Mesenchymal stem cell (in vitro differentiated cells and primary cell): ENCODE results near the gene FOXD4L6.
"Not testable (repeated sequence)": the region's sequence is repeated elsewhere in the genome, so short reads cannot be mapped to it uniquely, and the experiment has no call there.

ENCODE experiments used
- DNase-seq: peaks from one replicate; pipeline ENCODE4 v3.0.0-alpha.2; 2013
- H2AFZ ChIP-seq: one replicate; pipeline ENCODE4 v1.6.1; 2013; ENCODE audit warnings: low read depth, mild to moderate bottlenecking, control low read depth, inconsistent platforms, low read length, moderate library complexity
- H2AK5ac ChIP-seq: 2 replicates; pipeline ENCODE4 v1.6.1; 2013; ENCODE audit warnings: low read length, moderate library complexity, mild to moderate bottlenecking, inconsistent platforms; ENCODE audit not compliant: severe bottlenecking
- H2BK120ac ChIP-seq: one replicate; pipeline ENCODE4 v1.6.1; 2013; ENCODE audit warnings: low read depth, mild to moderate bottlenecking, inconsistent platforms, low read length, moderate library complexity
- H2BK12ac ChIP-seq, 2 experiments: one replicate each; pipeline ENCODE4 v1.6.1; 2013; ENCODE audit warnings: inconsistent platforms in 2 of 2, low read length in 2 of 2, mild to moderate bottlenecking in 2 of 2, moderate library complexity in 2 of 2, control low read depth in 1 of 2
- H2BK15ac ChIP-seq: one replicate; pipeline ENCODE4 v1.6.1; 2013; ENCODE audit warnings: mild to moderate bottlenecking, low read depth, inconsistent platforms; ENCODE audit not compliant: poor library complexity, severe bottlenecking
- H2BK5ac ChIP-seq: 2 replicates; pipeline ENCODE4 v1.6.1; 2013; ENCODE audit warnings: low read depth, mild to moderate bottlenecking, low read length, control low read depth, inconsistent platforms; ENCODE audit not compliant: poor library complexity, severe bottlenecking
- H3K14ac ChIP-seq, 2 experiments: one replicate each; pipeline ENCODE4 v1.6.1; 2013; ENCODE audit warnings: inconsistent platforms in 2 of 2, low read length in 2 of 2, control low read depth in 1 of 2, mild to moderate bottlenecking in 1 of 2, moderate library complexity in 1 of 2
- H3K18ac ChIP-seq, 2 experiments: one replicate each; pipeline ENCODE4 v1.6.1; 2013; ENCODE audit warnings: inconsistent platforms in 2 of 2, low read length in 2 of 2, control low read depth in 1 of 2, low read depth in 1 of 2, mild to moderate bottlenecking in 1 of 2
- H3K23ac ChIP-seq, 2 experiments: one replicate each; pipeline ENCODE4 v1.6.1; 2013; ENCODE audit warnings: inconsistent platforms in 2 of 2, low read length in 2 of 2, mild to moderate bottlenecking in 2 of 2, moderate library complexity in 2 of 2, control low read depth in 1 of 2
- H3K27ac ChIP-seq: 2 replicates; pipeline ENCODE4 v1.5.1; 2013; ENCODE audit warnings: mild to moderate bottlenecking, moderate library complexity, low read length, control low read depth, inconsistent platforms; ENCODE audit not compliant: poor library complexity, severe bottlenecking
- H3K27me3 ChIP-seq, 2 experiments: 2 replicates each; pipeline versions ENCODE4 v1.6.1 to v1.7.0; 2013; ENCODE audit warnings: low read length in 2 of 2, mild to moderate bottlenecking in 2 of 2, moderate library complexity in 2 of 2, control low read depth in 1 of 2, inconsistent platforms in 1 of 2; ENCODE audit not compliant: control insufficient read depth in 1 of 2, insufficient read depth in 1 of 2
- H3K36me3 ChIP-seq, 2 experiments: 2 replicates each; pipeline versions ENCODE4 v1.6.1 to v1.7.0; 2013; ENCODE audit warnings: low read length in 2 of 2, control low read depth in 1 of 2, inconsistent platforms in 1 of 2, low read depth in 1 of 2, mild to moderate bottlenecking in 1 of 2; ENCODE audit not compliant: insufficient read depth in 2 of 2, control insufficient read depth in 1 of 2
- H3K4ac ChIP-seq, 2 experiments: one replicate each; pipeline ENCODE4 v1.6.1; 2013; ENCODE audit warnings: inconsistent platforms in 2 of 2, low read length in 2 of 2, mild to moderate bottlenecking in 2 of 2, moderate library complexity in 2 of 2, control low read depth in 1 of 2, low read depth in 1 of 2
- H3K4me1 ChIP-seq: 2 replicates; pipeline ENCODE4 v1.6.1; 2013; ENCODE audit warnings: low read depth, low read length, control low read depth; ENCODE audit not compliant: control insufficient read depth, insufficient read depth
- H3K4me2 ChIP-seq: 2 replicates; pipeline ENCODE4 v1.6.1; 2013; ENCODE audit warnings: low read length, mild to moderate bottlenecking, inconsistent platforms; ENCODE audit not compliant: poor library complexity, severe bottlenecking
- H3K4me3 ChIP-seq, 2 experiments: 2 replicates each; pipeline versions ENCODE4 v1.5.1 to v1.7.0; 2013; ENCODE audit warnings: low read length in 2 of 2, mild to moderate bottlenecking in 2 of 2, control low read depth in 1 of 2, low read depth in 1 of 2; ENCODE audit not compliant: insufficient read depth in 1 of 2
- H3K79me1 ChIP-seq: replicated peaks from 2 replicates; pipeline ENCODE4 v1.6.1; 2013; ENCODE audit warnings: mild to moderate bottlenecking, control low read depth, low read length, inconsistent platforms; ENCODE audit not compliant: poor library complexity, severe bottlenecking
- H3K9ac ChIP-seq: 2 replicates; pipeline ENCODE4 v1.7.0; 2013; ENCODE audit warnings: mild to moderate bottlenecking, low read length, moderate library complexity
- H3K9me3 ChIP-seq: 2 replicates; pipeline ENCODE4 v1.7.0; 2013; ENCODE audit warnings: mild to moderate bottlenecking, low read length; ENCODE audit not compliant: control insufficient read depth
- H4K8ac ChIP-seq: one replicate; pipeline ENCODE4 v1.6.1; 2013; ENCODE audit warnings: inconsistent platforms, mild to moderate bottlenecking, low read length, moderate library complexity
- H4K91ac ChIP-seq: one replicate; pipeline ENCODE4 v1.6.1; 2013; ENCODE audit warnings: mild to moderate bottlenecking, low read length, inconsistent platforms
- WGBS: methylation state at CpG from one replicate; pipeline ENCODE4 v1.1.7; 2013; ENCODE audit warnings: mixed read lengths; 5-methylcytosine and 5-hydroxymethylcytosine counted together

FOXD4L6 gene

GRCh38 chr9:41119311-41119710, 9.2 kb downstream of the FOXD4L6 start:
- H3K4ac ChIP-seq, H2BK120ac ChIP-seq: not testable (repeated sequence)

GRCh38 chr9:41113348-41113747, 15.1 kb downstream of the FOXD4L6 start:
- not testable (repeated sequence) for H3K18ac ChIP-seq, H4K91ac ChIP-seq, H2BK5ac ChIP-seq, H4K8ac ChIP-seq, H3K9ac ChIP-seq, H3K36me3 ChIP-seq, H3K9me3 ChIP-seq, H3K4me1 ChIP-seq, H3K4me3 ChIP-seq, H2BK12ac ChIP-seq, H2AK5ac ChIP-seq, H3K27ac ChIP-seq, H2AFZ ChIP-seq, H3K27me3 ChIP-seq, H3K14ac ChIP-seq, H3K4ac ChIP-seq, H3K79me1 ChIP-seq, H2BK15ac ChIP-seq, H3K23ac ChIP-seq, DNase-seq, H3K4me2 ChIP-seq, H2BK120ac ChIP-seq
- no CpG with 5 or more reads among the region's 14 CpGs for WGBS

More at GRCh38 chr9:41119311-41119710, 9.2 kb downstream of the FOXD4L6 start:
- not testable (repeated sequence) for H3K4me3 ChIP-seq, H2AK5ac ChIP-seq, DNase-seq, H3K79me1 ChIP-seq, H2BK5ac ChIP-seq, H3K4me1 ChIP-seq, H3K9ac ChIP-seq, H3K36me3 ChIP-seq, H3K14ac ChIP-seq, H3K27ac ChIP-seq, H3K27me3 ChIP-seq, H3K4me2 ChIP-seq, H2AFZ ChIP-seq, H4K91ac ChIP-seq, H3K18ac ChIP-seq, H4K8ac ChIP-seq, H2BK15ac ChIP-seq, H3K23ac ChIP-seq, H3K9me3 ChIP-seq, H2BK12ac ChIP-seq
- 66% methylated on average over 5 of the region's 7 CpGs for WGBS

- WGBS, result 80% methylated on average over 3 of the region's 12 CpGs
- H3K4me2 ChIP-seq, result not testable (repeated sequence)
Measured at GRCh38 chr9:41111414-41111813, 17.1 kb downstream of the FOXD4L6 start.

GRCh38 chr9:41110913-41111312, 17.6 kb downstream of the FOXD4L6 start:
- not testable (repeated sequence) for H2BK12ac ChIP-seq, H3K23ac ChIP-seq, H2BK120ac ChIP-seq, H3K27ac ChIP-seq, H3K9me3 ChIP-seq, H3K18ac ChIP-seq, H3K36me3 ChIP-seq, H2BK15ac ChIP-seq, H3K4me2 ChIP-seq, H3K4me1 ChIP-seq, H4K8ac ChIP-seq, H4K91ac ChIP-seq, H2AFZ ChIP-seq, H3K4ac ChIP-seq, H2BK5ac ChIP-seq, H3K14ac ChIP-seq, H3K27me3 ChIP-seq, H3K9ac ChIP-seq, DNase-seq, H3K4me3 ChIP-seq, H3K79me1 ChIP-seq, H2AK5ac ChIP-seq
- WGBS, result 27% methylated on average over 3 of the region's 10 CpGs

More at GRCh38 chr9:41111414-41111813, 17.1 kb downstream of the FOXD4L6 start:
- not testable (repeated sequence) for H3K4me1 ChIP-seq, H3K27me3 ChIP-seq, H3K27ac ChIP-seq, H2BK120ac ChIP-seq, H3K14ac ChIP-seq, H3K36me3 ChIP-seq, H3K9ac ChIP-seq, DNase-seq, H2BK5ac ChIP-seq, H3K23ac ChIP-seq, H2BK15ac ChIP-seq, H4K8ac ChIP-seq, H3K4ac ChIP-seq, H2BK12ac ChIP-seq, H3K18ac ChIP-seq, H2AFZ ChIP-seq, H3K9me3 ChIP-seq, H2AK5ac ChIP-seq, H4K91ac ChIP-seq, H3K4me3 ChIP-seq, H3K79me1 ChIP-seq
